GM19025 (cell line): Measurements from ENCODE around the gene DCDC1.

Experiments used
- ATAC-seq: cut with Tn5 transposase; IDR thresholded peaks from one replicate; pipeline ENCODE4 v1.9.1; 2021; ENCODE audit warnings: mild to moderate bottlenecking, low read depth, moderate library complexity; ENCODE audit not compliant: unreplicated experiment

The DCDC1 gene

GRCh38 chr11:31117038-31117437 lies 252.5 kb downstream of the DCDC1 start:
- ATAC-seq: no peak

GRCh38 chr11:31114442-31114841 lies 255.1 kb downstream of the DCDC1 start:
- ATAC-seq: no peak

GRCh38 chr11:31110830-31111229 lies 258.7 kb downstream of the DCDC1 start:
- no peak for ATAC-seq

- ATAC-seq: no peak
These were observed 260.1 kb downstream of the DCDC1 start for GRCh38 chr11:31109446-31109845.

- no peak for ATAC-seq
These were observed 261.9 kb downstream of the DCDC1 start for GRCh38 chr11:31107649-31108048.

- ATAC-seq: peak; percentile 71
These were observed 262.5 kb downstream of the DCDC1 start for GRCh38 chr11:31106968-31107576.

GRCh38 chr11:31106326-31106725 lies 263.2 kb downstream of the DCDC1 start:
- no peak for ATAC-seq

- no peak for ATAC-seq
These were observed 266.7 kb downstream of the DCDC1 start for GRCh38 chr11:31102875-31103274.

GRCh38 chr11:31102316-31102715 lies 267.2 kb downstream of the DCDC1 start:
- ATAC-seq: no peak

GRCh38 chr11:31096191-31096805 lies 273.2 kb downstream of the DCDC1 start:
- no peak for ATAC-seq

- ATAC-seq: no peak
These were observed 276.9 kb downstream of the DCDC1 start for GRCh38 chr11:31092638-31093037.

GRCh38 chr11:31089117-31089516 lies 280.4 kb downstream of the DCDC1 start:
- no peak for ATAC-seq

GRCh38 chr11:31069447-31070205 lies 299.9 kb downstream of the DCDC1 start:
- no peak for ATAC-seq

GRCh38 chr11:31060880-31061279 lies 308.7 kb downstream of the DCDC1 start:
- ATAC-seq: no peak

GRCh38 chr11:31059529-31059928 lies 310.0 kb downstream of the DCDC1 start:
- no peak for ATAC-seq

GRCh38 chr11:31050061-31050765 lies 319.3 kb downstream of the DCDC1 start:
- no peak for ATAC-seq

GRCh38 chr11:31045335-31045734 lies 324.2 kb downstream of the DCDC1 start:
- ATAC-seq: no peak

- ATAC-seq: no peak
These were observed 339.3 kb downstream of the DCDC1 start for GRCh38 chr11:31030138-31030792.

- no peak for ATAC-seq
These were observed 343.2 kb downstream of the DCDC1 start for GRCh38 chr11:31026315-31026714.

GRCh38 chr11:31022080-31022479 lies 347.5 kb downstream of the DCDC1 start:
- ATAC-seq: no peak

- ATAC-seq: no peak
These were observed 349.8 kb downstream of the DCDC1 start for GRCh38 chr11:31019786-31020185.
